ENCODE data around the gene SMOC2. TPM values are rescaled to one million over a fixed set of nuclear protein-coding genes. Genes with fewer than 3 reads are reported as not detected.
A peak's percentile ranks its signal among the peaks of the same experiment; 100 is the strongest.

The SMOC2 gene
- total RNA-seq, 1 experiment from 2014 or later, result 2.1 TPM

DNA sequence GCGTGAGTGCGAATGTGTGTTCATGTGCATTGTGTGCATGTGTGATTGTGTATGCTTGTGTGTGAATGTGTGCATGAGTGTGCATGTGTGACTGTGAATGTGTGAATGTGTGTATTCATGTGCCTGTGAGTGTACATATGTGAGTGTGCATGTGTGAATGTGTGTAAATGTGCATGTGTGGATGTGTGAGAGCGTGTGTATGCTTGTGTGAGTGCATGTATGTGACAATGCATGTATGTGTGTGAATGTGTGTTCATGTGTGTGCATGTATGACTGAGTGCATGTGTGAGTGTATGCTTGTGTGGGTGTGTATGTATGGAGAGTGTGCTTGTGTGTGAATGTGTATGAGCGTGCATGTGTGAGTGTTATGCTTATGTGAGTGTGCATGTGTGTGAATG lies 77.4 kb downstream of the SMOC2 start:
- Histone ChIP-seq H3T11ph (ENCODE audit: low read length) (no peak overlapping the region), H3K4ac (ENCODE audit: low read depth, low read length) (no peak overlapping the region), H2AK5ac (ENCODE audit: insufficient read length, low read length) (no peak overlapping the region), H2BK5ac (ENCODE audit: insufficient read length, low read length) (no peak overlapping the region), H2BK120ac (ENCODE audit: low read depth, low read length, poor library complexity, severe bottlenecking) (no peak overlapping the region), H3K14ac (ENCODE audit: insufficient read depth, low read length) (no peak overlapping the region; the same call in 1 of the 2 replicates), H3K4me1 (ENCODE audit: insufficient read depth, low read length) (0 out of 2 replicates have a peak, but pooled peaks cover 4% of the 10 kb centered on the region), H3K9me3 (ENCODE audit: control insufficient read depth, low read depth, low read length) (no peaks in the 10 kb centered on the region), H3K27ac (ENCODE audit: insufficient read length, low read depth, low read length) (no peak overlapping the region), H2BK20ac (ENCODE audit: low read depth, low read length, poor library complexity, severe bottlenecking) (no peak overlapping the region), H4K91ac (ENCODE audit: insufficient read length, low read depth, low read length) (no peak overlapping the region), H3K27me3 (ENCODE audit: insufficient read depth, low read length) (no peaks in the 10 kb centered on the region), H3K9ac (ENCODE audit: extremely low read depth, insufficient read length, low read length) (no peak overlapping the region), H3K79me2 (ENCODE audit: insufficient read depth, low read length) (no peaks in the 10 kb centered on the region), H3K18ac (ENCODE audit: insufficient read length, low read depth, low read length) (no peak overlapping the region), H3K79me1 (ENCODE audit: insufficient read depth, low read depth, low read length, poor library complexity, severe bottlenecking) (no peaks in the 10 kb centered on the region), H3K23me2 (ENCODE audit: insufficient read length, low read depth, low read length, poor library complexity, severe bottlenecking) (no peaks in the 10 kb centered on the region), H4K20me1 (ENCODE audit: control insufficient read depth, insufficient read depth, insufficient read length) (no peaks in the 10 kb centered on the region), H2BK12ac (ENCODE audit: insufficient read length, low read depth, low read length) (no peak overlapping the region), H4K8ac (replicated peaks; ENCODE audit: insufficient read length, low read depth, low read length) (peak overlapping the region; percentile 14), H2AFZ (ENCODE audit: low read length) (no peak overlapping the region), H3K56ac (ENCODE audit: insufficient read length, low read depth, low read length) (no peak overlapping the region), H2BK15ac (ENCODE audit: low read depth, low read length) (no peak overlapping the region), H3K23ac (ENCODE audit: insufficient read length, low read depth, low read length) (peak overlapping the region; percentile 7), H3K4me2 (ENCODE audit: insufficient read depth, insufficient read length, low read length) (no peak overlapping the region), H4K5ac (ENCODE audit: insufficient read length, low read depth, low read length) (no peak overlapping the region)
- WGBS (ENCODE audit: extremely low coverage, insufficient read length, low lambda C conversion rate), result no CpG with 5 or more reads among the region's 4 CpGs
- peaks cover 4% of the 10 kb centered on the region; the same call in 1 of the 2 replicates for H3K27me3 Mint-ChIP-seq (ENCODE audit: low read depth)
- H3K36me3 Mint-ChIP-seq (ENCODE audit: insufficient read depth in 1 of 3, low read depth in 3 of 3), result no peaks in the 10 kb centered on the region
- H3K9me3 Mint-ChIP-seq, result no peaks in the 10 kb centered on the region; a peak in 1 of 5 replicates
- no peak overlapping the region for H3K27ac Mint-ChIP-seq
- no peak overlapping the region for H3K4me3 Mint-ChIP-seq
- peaks cover 2 to 3% of the 10 kb centered on the region in 2 experiments for H3K4me1 Mint-ChIP-seq
- no peak for DNase-seq
- TF ChIP-seq, protein P1, sequence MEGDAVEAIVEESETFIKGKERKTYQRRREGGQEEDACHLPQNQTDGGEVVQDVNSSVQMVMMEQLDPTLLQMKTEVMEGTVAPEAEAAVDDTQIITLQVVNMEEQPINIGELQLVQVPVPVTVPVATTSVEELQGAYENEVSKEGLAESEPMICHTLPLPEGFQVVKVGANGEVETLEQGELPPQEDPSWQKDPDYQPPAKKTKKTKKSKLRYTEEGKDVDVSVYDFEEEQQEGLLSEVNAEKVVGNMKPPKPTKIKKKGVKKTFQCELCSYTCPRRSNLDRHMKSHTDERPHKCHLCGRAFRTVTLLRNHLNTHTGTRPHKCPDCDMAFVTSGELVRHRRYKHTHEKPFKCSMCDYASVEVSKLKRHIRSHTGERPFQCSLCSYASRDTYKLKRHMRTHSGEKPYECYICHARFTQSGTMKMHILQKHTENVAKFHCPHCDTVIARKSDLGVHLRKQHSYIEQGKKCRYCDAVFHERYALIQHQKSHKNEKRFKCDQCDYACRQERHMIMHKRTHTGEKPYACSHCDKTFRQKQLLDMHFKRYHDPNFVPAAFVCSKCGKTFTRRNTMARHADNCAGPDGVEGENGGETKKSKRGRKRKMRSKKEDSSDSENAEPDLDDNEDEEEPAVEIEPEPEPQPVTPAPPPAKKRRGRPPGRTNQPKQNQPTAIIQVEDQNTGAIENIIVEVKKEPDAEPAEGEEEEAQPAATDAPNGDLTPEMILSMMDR (conservative IDR thresholded peaks at IDR 0.05), result no peak
